Bronchial epithelial cell (primary cell): ENCODE measurements around the gene SETSIP. TPM values are rescaled to one million over a fixed set of nuclear protein-coding genes. Genes with fewer than 3 reads are reported as not detected.

Experiments
- DNase-seq: peaks from one replicate; pipeline ENCODE4 v3.0.0-alpha.2; 2010; ENCODE audit warnings: low read depth
- FAIRE-seq: peaks from 2 replicates; lab custom pipeline; 2011; peaks lifted over from hg19 to GRCh38; lab: Jason Lieb, UNC
- H3K27me3 ChIP-seq: 2 replicates; pipeline ENCODE4 v1.5.1; 2011; ENCODE audit warnings: low read length; ENCODE audit not compliant: control insufficient read depth, insufficient read depth
- H3K36me3 ChIP-seq: 2 replicates; pipeline ENCODE4 v1.5.1; 2011; ENCODE audit warnings: low read length; ENCODE audit not compliant: control insufficient read depth, insufficient read depth
- H3K4me3 ChIP-seq: 2 replicates; pipeline ENCODE4 v1.5.1; 2011; ENCODE audit warnings: mild to moderate bottlenecking, low read depth, low read length, control low read depth
- total RNA-seq: library from RNA; depleted of rRNA; stranded (reverse); fragments of >200 nt; gene quantifications from 2 replicates; pipeline ENCODE4 v1.2.1, GENCODE V29; 2014
- TF ChIP-seq, protein P1 (sequence below): IDR thresholded peaks from 2 replicates; pipeline ENCODE4 v1.5.1; 2011; ENCODE audit warnings: mild to moderate bottlenecking, moderate library complexity, low read length, control low read depth, inconsistent platforms; ENCODE audit not compliant: insufficient read depth, severe bottlenecking

Gene SETSIP
- total RNA-seq, 1 donor from 2014 or later, result 0.26 TPM

DNA sequence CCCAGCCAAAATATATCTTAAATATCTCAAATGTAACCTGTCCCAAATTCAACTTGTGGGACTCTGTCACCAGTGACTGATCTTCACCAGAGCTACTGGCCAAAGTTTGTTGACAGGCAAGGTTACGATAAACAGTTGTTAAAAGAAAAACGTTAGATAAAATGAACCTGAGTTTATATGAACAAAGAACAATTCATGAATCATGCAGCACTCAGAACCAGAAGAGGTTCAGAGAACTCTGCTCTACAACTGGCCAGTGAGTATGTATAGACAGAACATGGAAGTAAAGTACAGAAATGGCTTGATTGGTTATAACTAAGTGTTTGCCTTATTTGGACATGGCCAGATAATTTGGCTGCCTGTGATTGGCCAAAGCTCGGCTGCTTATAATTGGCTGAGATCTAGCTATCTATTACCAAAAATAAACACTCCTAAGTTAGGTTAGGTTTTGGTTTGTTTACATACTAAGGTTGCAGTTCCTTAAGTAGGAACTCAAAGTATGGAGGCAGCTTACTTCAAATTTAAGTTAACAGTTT, 30.4 kb upstream of the SETSIP start:
- Histone ChIP-seq H3K4me3 (no peak overlapping the region), H3K36me3 (no peaks in the 10 kb centered on the region), H3K27me3 (no peaks in the 10 kb centered on the region)
- FAIRE-seq, result no peak
- DNase-seq, result no peak
- TF ChIP-seq, protein P1, sequence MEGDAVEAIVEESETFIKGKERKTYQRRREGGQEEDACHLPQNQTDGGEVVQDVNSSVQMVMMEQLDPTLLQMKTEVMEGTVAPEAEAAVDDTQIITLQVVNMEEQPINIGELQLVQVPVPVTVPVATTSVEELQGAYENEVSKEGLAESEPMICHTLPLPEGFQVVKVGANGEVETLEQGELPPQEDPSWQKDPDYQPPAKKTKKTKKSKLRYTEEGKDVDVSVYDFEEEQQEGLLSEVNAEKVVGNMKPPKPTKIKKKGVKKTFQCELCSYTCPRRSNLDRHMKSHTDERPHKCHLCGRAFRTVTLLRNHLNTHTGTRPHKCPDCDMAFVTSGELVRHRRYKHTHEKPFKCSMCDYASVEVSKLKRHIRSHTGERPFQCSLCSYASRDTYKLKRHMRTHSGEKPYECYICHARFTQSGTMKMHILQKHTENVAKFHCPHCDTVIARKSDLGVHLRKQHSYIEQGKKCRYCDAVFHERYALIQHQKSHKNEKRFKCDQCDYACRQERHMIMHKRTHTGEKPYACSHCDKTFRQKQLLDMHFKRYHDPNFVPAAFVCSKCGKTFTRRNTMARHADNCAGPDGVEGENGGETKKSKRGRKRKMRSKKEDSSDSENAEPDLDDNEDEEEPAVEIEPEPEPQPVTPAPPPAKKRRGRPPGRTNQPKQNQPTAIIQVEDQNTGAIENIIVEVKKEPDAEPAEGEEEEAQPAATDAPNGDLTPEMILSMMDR, result no peak

DNA sequence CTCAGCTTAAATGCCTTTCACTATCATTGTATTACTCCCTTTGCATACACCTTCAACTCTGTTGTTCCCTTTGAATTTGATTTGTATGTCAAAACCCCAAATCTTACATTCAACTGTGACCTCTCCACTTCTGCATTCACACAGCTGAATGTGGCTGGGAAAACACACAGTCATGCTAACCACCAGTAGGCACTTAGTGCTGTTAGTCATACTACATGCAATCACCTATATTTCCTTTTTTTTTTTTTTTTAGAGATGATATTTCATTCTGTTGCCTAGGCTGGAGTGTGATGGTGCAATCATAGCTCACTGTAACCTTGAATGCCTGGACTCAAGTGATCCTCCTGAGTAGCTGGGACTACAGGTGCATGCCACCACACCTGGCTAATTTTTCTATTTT, 21.1 kb upstream of the SETSIP start:
- Histone ChIP-seq H3K27me3 (no peaks in the 10 kb centered on the region), H3K36me3 (no peaks in the 10 kb centered on the region), H3K4me3 (no peak overlapping the region)
- TF ChIP-seq, protein P1, result no peak
- FAIRE-seq, result no peak
- peak; percentile 77 for DNase-seq

DNA sequence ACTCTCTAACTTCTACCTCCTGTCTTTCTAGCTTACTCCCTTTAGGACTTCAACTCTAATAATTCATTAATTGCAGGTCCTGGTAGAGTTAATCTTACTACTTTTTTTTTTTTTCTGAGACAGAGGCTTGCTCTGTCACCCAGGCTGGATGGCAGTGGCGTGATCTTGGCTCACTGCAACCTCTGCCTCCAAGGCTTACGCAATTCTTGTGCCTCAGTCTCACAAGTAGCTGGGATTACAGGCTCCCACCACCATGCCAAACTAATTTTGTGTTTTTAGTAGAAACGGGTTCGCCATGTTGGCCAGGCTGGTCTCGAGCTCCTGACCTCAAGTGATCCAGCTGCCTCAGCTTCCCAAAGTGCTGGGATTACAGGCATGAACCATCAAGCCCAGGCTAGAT, 20.7 kb upstream of the SETSIP start:
- no peak for FAIRE-seq
- TF ChIP-seq, protein P1, result no peak
- Histone ChIP-seq H3K4me3 (no peak overlapping the region), H3K36me3 (no peaks in the 10 kb centered on the region), H3K27me3 (no peaks in the 10 kb centered on the region)
- no peak for DNase-seq

- H3K4me3 ChIP-seq, result no peak overlapping the region
- FAIRE-seq (no peak), DNase-seq (no peak)
- no peaks in the 10 kb centered on the region for H3K27me3 ChIP-seq
- TF ChIP-seq, protein P1, result no peak
- no peaks in the 10 kb centered on the region for H3K36me3 ChIP-seq
Observed at GRCh38 chr1:92094595-92094994, 19.4 kb upstream of the SETSIP start.

- DNase-seq, result no peak
- H3K4me3 ChIP-seq, result no peak overlapping the region
- TF ChIP-seq, protein P1, result no peak
- H3K36me3 ChIP-seq, result no peaks in the 10 kb centered on the region
- no peak for FAIRE-seq
- no peaks in the 10 kb centered on the region for H3K27me3 ChIP-seq
Observed at GRCh38 chr1:92094090-92094489, 18.9 kb upstream of the SETSIP start.

DNA sequence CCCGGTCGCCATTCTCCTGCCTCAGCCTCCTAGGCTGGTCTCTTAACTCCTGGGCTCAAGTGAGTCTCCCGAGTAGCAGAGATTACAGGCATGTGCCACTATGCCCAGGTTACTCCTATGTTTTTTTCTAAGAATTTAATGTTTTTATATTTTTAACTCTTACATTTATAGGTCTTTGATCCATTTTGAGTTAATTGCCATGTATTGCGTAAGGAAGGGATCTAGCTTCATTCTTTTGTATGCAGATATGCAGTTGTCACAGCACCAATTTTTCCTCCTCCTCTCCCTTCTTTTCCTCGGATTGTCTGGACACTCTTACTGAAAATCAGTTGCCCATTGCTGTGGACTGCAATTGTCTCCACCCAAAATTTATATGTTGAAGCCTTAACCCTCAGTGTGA, 16.4 kb upstream of the SETSIP start:
- FAIRE-seq (no peak), DNase-seq (no peak)
- TF ChIP-seq, protein P1, result no peak
- H3K27me3 ChIP-seq, result no peaks in the 10 kb centered on the region
- no peaks in the 10 kb centered on the region for H3K36me3 ChIP-seq
- no peak overlapping the region for H3K4me3 ChIP-seq
